Glutamatergic neuron (in vitro differentiated cells): Measurements from ENCODE around the gene HOXD8. TPM values are rescaled to one million over a fixed set of nuclear protein-coding genes. Genes with fewer than 3 reads are reported as not detected.
A peak's percentile ranks its signal among the peaks of the same experiment; 100 is the strongest.

Experiments used
- DNase-seq: peaks from one replicate; pipeline ENCODE4 v3.0.0; 2022
- H3K27ac Mint-ChIP-seq: one replicate; pipeline ENCODE4 v1.8.0; 2020; ENCODE audit warnings: mild to moderate bottlenecking, mixed read lengths, inconsistent platforms; ENCODE audit not compliant: unreplicated experiment
- H3K27me3 Mint-ChIP-seq: one replicate; pipeline ENCODE4 v1.8.0; 2020; ENCODE audit warnings: mild to moderate bottlenecking, moderate library complexity, mixed read lengths, inconsistent platforms; ENCODE audit not compliant: unreplicated experiment
- H3K36me3 Mint-ChIP-seq: one replicate; pipeline ENCODE4 v1.8.0; 2020; ENCODE audit warnings: mild to moderate bottlenecking, mixed read lengths, inconsistent platforms; ENCODE audit not compliant: unreplicated experiment
- H3K4me1 Mint-ChIP-seq: one replicate; pipeline ENCODE4 v1.8.0; 2020; ENCODE audit warnings: mild to moderate bottlenecking, low read depth, mixed read lengths, inconsistent platforms; ENCODE audit not compliant: unreplicated experiment
- H3K4me3 Mint-ChIP-seq: one replicate; pipeline ENCODE4 v1.8.0; 2020; ENCODE audit warnings: mild to moderate bottlenecking, mixed read lengths, inconsistent platforms; ENCODE audit not compliant: unreplicated experiment
- H3K9me3 Mint-ChIP-seq: one replicate; pipeline ENCODE4 v1.8.0; 2020; ENCODE audit warnings: mild to moderate bottlenecking, moderate library complexity, mixed read lengths, inconsistent platforms; ENCODE audit not compliant: unreplicated experiment
- total RNA-seq: library from RNA; stranded (reverse); fragmentation: NEBNext Ultra II Directional; extraction: Animal tissue kit (Norgen Biotek cat#: 25700); gene quantifications from one replicate; pipeline ENCODE4 v1.2.1, GENCODE V29; 2021; ENCODE audit not compliant: unreplicated experiment
- TF ChIP-seq, protein P1 (sequence below): fragments of 200-600 bp; sonication (generic); IDR thresholded peaks from one replicate; pipeline ENCODE4 v1.5.0; 2021; ENCODE audit not compliant: partially characterized antibody, unreplicated experiment

Gene HOXD8
- total RNA-seq, 1 donor from 2014 or later = 0.27 TPM

DNA sequence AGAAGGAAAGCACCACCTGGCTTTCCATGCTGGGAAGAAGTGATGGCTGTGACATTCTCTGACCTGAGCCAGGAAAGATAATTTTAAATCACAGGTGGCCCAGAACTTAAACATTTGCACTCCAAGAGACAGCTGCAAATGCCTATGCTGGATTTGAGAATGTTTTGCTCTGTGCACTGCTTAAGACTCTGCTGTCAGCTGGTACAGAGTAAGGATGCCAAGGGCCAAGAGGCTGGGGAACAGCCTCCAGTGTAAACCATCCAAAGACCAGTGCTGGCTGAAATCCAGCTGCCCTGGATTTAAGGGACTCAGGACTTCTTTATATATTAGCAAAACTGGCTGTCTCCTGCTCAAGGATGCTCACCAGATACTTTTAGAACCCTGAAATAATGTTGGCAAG lies 3.9 kb downstream of the HOXD8 start:
- Mint-ChIP-seq H3K36me3 (peaks cover 3% of the 10 kb centered on the region), H3K27me3 (peaks cover 62% of the 10 kb centered on the region), H3K4me1 (peaks cover 2% of the 10 kb centered on the region), H3K4me3 (no peak overlapping the region), H3K27ac (no peak overlapping the region), H3K9me3 (peaks cover 28% of the 10 kb centered on the region)
- TF ChIP-seq, protein P1, sequence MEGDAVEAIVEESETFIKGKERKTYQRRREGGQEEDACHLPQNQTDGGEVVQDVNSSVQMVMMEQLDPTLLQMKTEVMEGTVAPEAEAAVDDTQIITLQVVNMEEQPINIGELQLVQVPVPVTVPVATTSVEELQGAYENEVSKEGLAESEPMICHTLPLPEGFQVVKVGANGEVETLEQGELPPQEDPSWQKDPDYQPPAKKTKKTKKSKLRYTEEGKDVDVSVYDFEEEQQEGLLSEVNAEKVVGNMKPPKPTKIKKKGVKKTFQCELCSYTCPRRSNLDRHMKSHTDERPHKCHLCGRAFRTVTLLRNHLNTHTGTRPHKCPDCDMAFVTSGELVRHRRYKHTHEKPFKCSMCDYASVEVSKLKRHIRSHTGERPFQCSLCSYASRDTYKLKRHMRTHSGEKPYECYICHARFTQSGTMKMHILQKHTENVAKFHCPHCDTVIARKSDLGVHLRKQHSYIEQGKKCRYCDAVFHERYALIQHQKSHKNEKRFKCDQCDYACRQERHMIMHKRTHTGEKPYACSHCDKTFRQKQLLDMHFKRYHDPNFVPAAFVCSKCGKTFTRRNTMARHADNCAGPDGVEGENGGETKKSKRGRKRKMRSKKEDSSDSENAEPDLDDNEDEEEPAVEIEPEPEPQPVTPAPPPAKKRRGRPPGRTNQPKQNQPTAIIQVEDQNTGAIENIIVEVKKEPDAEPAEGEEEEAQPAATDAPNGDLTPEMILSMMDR = no peak
- no peak for DNase-seq

DNA sequence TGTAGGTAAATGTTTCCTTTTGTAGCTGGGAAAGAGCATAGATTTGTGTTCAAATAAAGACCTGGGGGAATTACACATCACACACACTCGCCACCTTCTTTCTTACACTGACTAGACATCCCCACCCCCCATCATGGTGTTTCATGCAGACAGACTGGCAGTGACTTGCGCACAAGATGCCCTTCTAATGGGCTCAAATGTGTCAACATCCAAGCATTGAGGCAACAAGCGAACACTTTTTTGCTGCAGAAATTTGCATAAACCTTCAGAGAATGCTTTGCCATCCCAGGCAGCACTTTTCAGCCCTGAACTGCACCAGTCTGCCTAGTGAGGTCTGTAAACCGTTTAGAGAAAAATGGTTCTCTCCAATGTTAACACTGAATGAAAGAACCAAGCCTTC lies 4.5 kb downstream of the HOXD8 start:
- Mint-ChIP-seq H3K27ac (no peak overlapping the region), H3K36me3 (peaks cover 5% of the 10 kb centered on the region), H3K9me3 (peaks cover 30% of the 10 kb centered on the region), H3K4me1 (peaks cover 2% of the 10 kb centered on the region), H3K4me3 (no peak overlapping the region), H3K27me3 (peaks cover 63% of the 10 kb centered on the region)
- DNase-seq = no peak
- TF ChIP-seq, protein P1 = no peak

DNA sequence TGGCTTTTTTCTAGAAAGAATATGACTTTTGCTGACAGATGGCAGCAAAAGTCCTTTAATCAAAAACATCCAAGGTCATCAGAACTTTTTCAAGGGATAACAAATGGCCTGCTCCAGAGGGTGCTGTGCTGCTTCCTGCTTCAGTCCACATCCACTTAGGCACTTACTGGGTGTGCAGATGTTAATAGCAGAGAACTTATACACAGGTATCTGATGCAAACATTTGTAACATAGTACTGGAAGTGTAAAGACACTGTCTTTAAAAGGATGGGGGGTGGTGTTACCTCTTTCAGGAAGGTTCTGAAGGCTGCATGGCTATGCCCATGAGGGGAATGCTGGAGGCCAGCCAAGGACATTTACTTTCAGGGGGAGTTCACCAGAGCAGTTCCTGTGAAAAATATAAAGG lies 5.5 kb downstream of the HOXD8 start:
- Mint-ChIP-seq H3K4me1 (peaks cover 2% of the 10 kb centered on the region), H3K27ac (no peak overlapping the region), H3K36me3 (peaks cover 5% of the 10 kb centered on the region), H3K9me3 (peaks cover 32% of the 10 kb centered on the region), H3K27me3 (peaks cover 65% of the 10 kb centered on the region), H3K4me3 (no peak overlapping the region)
- TF ChIP-seq, protein P1 = no peak
- DNase-seq = no peak

DNA sequence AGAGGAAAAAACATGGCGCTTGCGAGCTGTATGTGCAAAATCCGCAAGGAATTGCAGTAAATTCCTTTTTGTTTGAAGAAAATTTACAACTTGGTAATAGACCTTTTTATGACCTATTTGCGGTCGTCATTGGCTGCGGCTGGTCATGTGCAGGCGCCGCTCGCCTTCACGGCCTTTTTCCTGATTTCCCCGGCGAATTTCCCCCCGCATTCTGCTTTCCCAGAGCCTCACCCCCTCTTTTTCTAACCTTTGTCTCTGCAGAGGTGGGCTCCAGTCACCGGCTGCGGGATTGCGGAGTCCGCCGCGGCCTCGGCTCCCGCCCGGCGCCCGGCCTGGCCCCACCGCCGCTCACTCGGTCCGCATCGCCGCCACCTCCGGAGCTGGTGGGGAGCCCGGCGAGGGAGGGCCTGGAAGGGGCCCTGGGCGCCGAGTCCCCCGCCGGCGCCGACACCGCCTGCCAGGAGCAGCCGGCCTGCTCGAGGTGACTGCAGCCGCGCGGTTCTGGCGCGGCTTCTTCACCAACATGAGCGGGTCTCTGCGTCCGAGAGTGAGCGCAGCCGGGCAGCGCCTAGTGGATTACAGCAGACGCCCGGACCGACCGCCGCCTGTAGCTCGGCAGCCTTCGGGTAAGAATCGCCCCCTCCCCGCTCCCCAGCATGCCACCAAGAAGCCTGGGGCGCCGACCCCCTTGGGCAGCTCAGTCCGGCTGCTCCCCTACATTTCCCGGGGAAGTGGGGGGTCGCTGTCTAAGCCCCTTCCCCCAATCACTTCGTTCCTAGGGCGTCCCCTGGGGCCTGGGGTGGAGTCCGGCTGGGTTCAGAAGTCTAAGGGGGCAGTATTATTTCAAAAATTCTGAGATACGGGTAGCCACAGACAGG lies 7.1 kb downstream of the HOXD8 start:
- DNase-seq = peak; percentile 58
- Mint-ChIP-seq H3K9me3 (peaks cover 31% of the 10 kb centered on the region), H3K27me3 (peaks cover 58% of the 10 kb centered on the region), H3K4me1 (no peaks in the 10 kb centered on the region), H3K4me3 (peak overlapping the region; percentile 85), H3K36me3 (peaks cover 5% of the 10 kb centered on the region), H3K27ac (no peak overlapping the region)
- TF ChIP-seq, protein P1 = no peak

DNA sequence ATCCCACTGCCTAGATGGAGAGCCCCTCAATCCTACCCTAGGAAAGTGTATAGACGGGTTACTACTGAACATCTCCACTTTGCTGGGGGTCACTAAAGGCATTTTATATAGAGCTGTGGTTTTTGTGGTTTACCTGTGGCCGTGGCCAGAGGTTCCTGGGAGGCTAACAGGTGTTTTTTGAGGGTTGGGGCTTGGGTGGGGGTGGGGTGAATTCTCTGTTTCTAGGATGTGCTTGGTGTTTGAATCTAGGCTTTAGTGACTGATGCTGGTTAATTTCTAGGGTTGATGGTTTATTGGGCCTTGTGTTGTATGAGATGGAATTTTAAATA lies 7.7 kb downstream of the HOXD8 start:
- DNase-seq = no peak
- TF ChIP-seq, protein P1 = no peak
- Mint-ChIP-seq H3K27me3 (peaks cover 55% of the 10 kb centered on the region), H3K27ac (no peak overlapping the region), H3K4me1 (no peaks in the 10 kb centered on the region), H3K4me3 (peak overlapping the region; percentile 56), H3K9me3 (peaks cover 28% of the 10 kb centered on the region), H3K36me3 (peaks cover 5% of the 10 kb centered on the region)
